Sigmoid colon (tissue), 7 donors: Measurements from ENCODE around the gene DMRTC2. TPM values are rescaled to one million over a fixed set of nuclear protein-coding genes. Genes with fewer than 3 reads are reported as not detected.

ENCODE experiments used
- DNase-seq: peaks from one replicate; pipeline ENCODE4 v3.0.0-alpha.2; 2019
- H3K27ac ChIP-seq, 4 donors: fragments of 200-600 bp; sonication (generic); one replicate each; pipeline ENCODE4 v1.5.1; 2016 to 2019; ENCODE audit warnings: mild to moderate bottlenecking in 1 of 4
- H3K27me3 ChIP-seq, 3 donors: fragments of 200-600 bp; sonication (generic); one replicate each; pipeline ENCODE4 v1.5.1; 2019; ENCODE audit warnings: mild to moderate bottlenecking in 1 of 3
- H3K36me3 ChIP-seq, 4 donors: fragments of 200-600 bp; sonication (generic); one replicate each; pipeline ENCODE4 v1.5.1; 2016 to 2019
- H3K4me1 ChIP-seq, 4 donors: fragments of 200-600 bp; sonication (generic); one replicate each; pipeline ENCODE4 v1.5.1; 2017 to 2019
- H3K4me3 ChIP-seq, 4 donors: fragments of 200-600 bp; sonication (generic); one replicate each; pipeline ENCODE4 v1.5.1; 2017 to 2019; ENCODE audit warnings: mild to moderate bottlenecking in 2 of 4, moderate library complexity in 1 of 4
- H3K9me3 ChIP-seq, 4 donors: fragments of 200-600 bp in 3 of 4; sonication (generic) in 3 of 4; one replicate each; pipeline versions ENCODE4 v1.5.1 to v1.6.1; 2013 to 2019
- EP300 ChIP-seq, 4 donors: sonication (generic); formaldehyde crosslinking; IDR thresholded peaks; one replicate each; pipeline ENCODE4 v1.6.1; 2017; ENCODE audit warnings: antibody characterized with exemption in 4 of 4
- POLR2A ChIP-seq, 2 donors: fragments of 450-650 bp; IDR thresholded peaks; one replicate each; pipeline ENCODE4 v1.6.1; 2016; ENCODE audit warnings: antibody characterized with exemption in 2 of 2, mild to moderate bottlenecking in 2 of 2, moderate library complexity in 2 of 2
- POLR2AphosphoS5 ChIP-seq, 4 donors: sonication (generic); formaldehyde crosslinking; IDR thresholded peaks; one replicate each; pipeline ENCODE4 v1.6.1; 2017; ENCODE audit warnings: antibody characterized with exemption in 4 of 4
- WGBS, 2 donors: extraction: QIAGEN DNeasy Blood & Tissue Kit; methylation state at CpG; one replicate each; pipeline ENCODE4 v1.1.7; 2013; 5-methylcytosine and 5-hydroxymethylcytosine counted together
- intact Hi-C: fragments of 100-400 bp; cut with DNase I; formaldehyde crosslinking; loops from one replicate; pipeline ENCODE4 v1.15.1; 2023
- polyA plus RNA-seq, 3 donors: library from polyadenylated mRNA; stranded (reverse); fragments of 200-250 nt; gene quantifications; one replicate each; pipeline ENCODE4 v1.2.3, GENCODE V29; 2013
- total RNA-seq, 4 donors: library from RNA; depleted of rRNA; stranded (reverse); fragments of >200 nt; gene quantifications; one replicate each; pipeline ENCODE4 v1.1.0, GENCODE V29; 2016
- TF ChIP-seq, protein P1 (sequence below), 4 experiments: fragments of 450-650 bp in 3 of 4; fragments of 200-600 bp in 1 of 4; IDR thresholded peaks; one replicate each; pipeline ENCODE4 v1.5.1; 2016 to 2019; ENCODE audit warnings: antibody characterized with exemption in 4 of 4, mild to moderate bottlenecking in 3 of 4, moderate library complexity in 2 of 4
- donor health status: healthy with polysubstance abuse.
- donor health status: Bipolar disorder and iron deficiency.
- donor health status: healthy.

DMRTC2 gene
- total and polyA plus RNA-seq, 7 donors: not detected

DNA sequence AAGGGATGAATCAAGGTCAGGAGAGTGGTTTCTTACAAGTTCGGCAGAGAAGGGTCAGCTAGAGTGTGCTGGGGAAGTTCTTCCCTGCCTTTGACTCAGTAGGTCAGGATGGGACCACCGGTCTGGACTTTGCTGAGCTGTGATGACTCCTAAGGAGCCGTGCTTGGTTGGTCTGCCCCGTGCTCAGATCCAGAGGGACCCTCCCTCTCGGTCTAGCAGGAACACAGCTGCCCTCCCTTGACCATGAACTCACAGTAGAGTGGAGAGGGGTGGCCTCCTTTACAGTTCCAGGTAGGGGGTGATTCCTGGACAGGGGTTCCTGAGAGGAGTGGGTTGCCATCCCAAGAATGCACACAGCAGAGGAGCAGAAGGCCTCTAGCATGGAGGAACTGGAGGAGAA, 19.5 kb downstream of the DMRTC2 start:
- Histone ChIP-seq H3K4me1 (peaks cover 0 to 40% (median 34%) of the 10 kb centered on the region in 4 donors), H3K27me3 (no peaks in the 10 kb centered on the region), H3K9me3 (no peaks in the 10 kb centered on the region), H3K36me3 (peaks cover 18 to 78% (median 42%) of the 10 kb centered on the region in 4 donors), H3K4me3 (no peak overlapping the region), H3K27ac (no peak overlapping the region)
- DNase-seq: no peak
- intact Hi-C loops: no loop called here
- WGBS, 2 donors: 89% methylated on average over 5 of the region's 5 CpGs
- no peak for TF ChIP-seq POLR2AphosphoS5 (IDR thresholded peaks at IDR 0.05)
- TF ChIP-seq, protein P1, sequence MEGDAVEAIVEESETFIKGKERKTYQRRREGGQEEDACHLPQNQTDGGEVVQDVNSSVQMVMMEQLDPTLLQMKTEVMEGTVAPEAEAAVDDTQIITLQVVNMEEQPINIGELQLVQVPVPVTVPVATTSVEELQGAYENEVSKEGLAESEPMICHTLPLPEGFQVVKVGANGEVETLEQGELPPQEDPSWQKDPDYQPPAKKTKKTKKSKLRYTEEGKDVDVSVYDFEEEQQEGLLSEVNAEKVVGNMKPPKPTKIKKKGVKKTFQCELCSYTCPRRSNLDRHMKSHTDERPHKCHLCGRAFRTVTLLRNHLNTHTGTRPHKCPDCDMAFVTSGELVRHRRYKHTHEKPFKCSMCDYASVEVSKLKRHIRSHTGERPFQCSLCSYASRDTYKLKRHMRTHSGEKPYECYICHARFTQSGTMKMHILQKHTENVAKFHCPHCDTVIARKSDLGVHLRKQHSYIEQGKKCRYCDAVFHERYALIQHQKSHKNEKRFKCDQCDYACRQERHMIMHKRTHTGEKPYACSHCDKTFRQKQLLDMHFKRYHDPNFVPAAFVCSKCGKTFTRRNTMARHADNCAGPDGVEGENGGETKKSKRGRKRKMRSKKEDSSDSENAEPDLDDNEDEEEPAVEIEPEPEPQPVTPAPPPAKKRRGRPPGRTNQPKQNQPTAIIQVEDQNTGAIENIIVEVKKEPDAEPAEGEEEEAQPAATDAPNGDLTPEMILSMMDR (IDR thresholded peaks at IDR 0.05): no peak
- TF ChIP-seq POLR2A (IDR thresholded peaks at IDR 0.05): no peak
- no peak for TF ChIP-seq EP300 (IDR thresholded peaks at IDR 0.05)

DNA sequence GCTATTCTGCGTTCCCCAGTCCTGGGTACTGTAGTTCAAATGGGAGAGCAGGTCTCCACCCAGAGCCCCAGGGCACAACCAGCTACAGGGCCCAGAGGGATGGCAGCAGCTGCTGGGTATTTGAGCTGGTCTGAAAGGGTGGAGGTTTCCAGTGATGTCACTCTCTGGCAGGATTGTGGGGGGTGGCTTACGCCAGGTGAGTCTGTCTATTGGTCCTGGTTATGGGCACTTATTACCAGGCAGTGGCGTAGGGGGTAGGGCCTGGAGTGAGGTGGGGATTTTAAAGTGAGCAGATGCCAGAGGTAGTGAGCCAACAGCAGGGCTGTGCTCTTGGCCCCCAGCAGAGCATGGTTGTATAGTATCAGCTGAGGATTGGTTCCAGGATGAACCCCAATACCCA, 21.4 kb downstream of the DMRTC2 start:
- intact Hi-C loops: no loop called here
- H3K9me3 ChIP-seq: no peaks in the 10 kb centered on the region
- WGBS, 2 donors: 83 to 92% methylated on average over 3 of the region's 3 CpGs
- H3K4me3 ChIP-seq: no peak overlapping the region
- H3K36me3 ChIP-seq: peaks cover 25 to 94% (median 54%) of the 10 kb centered on the region in 4 donors
- DNase-seq: no peak
- peaks cover 0 to 31% (median 27%) of the 10 kb centered on the region in 4 donors for H3K4me1 ChIP-seq
- no peak overlapping the region for H3K27ac ChIP-seq
- no peak for TF ChIP-seq POLR2A (IDR thresholded peaks at IDR 0.05)
- no peak for TF ChIP-seq EP300 (IDR thresholded peaks at IDR 0.05)
- TF ChIP-seq, protein P1 (IDR thresholded peaks at IDR 0.05): no peak
- TF ChIP-seq POLR2AphosphoS5 (IDR thresholded peaks at IDR 0.05): no peak
- H3K27me3 ChIP-seq: no peaks in the 10 kb centered on the region

GRCh38 chr19:41868120-41868988, 23.5 kb downstream of the DMRTC2 start:
- Histone ChIP-seq H3K27ac (no peak overlapping the region), H3K4me3 (no peak overlapping the region), H3K36me3 (peaks cover 28 to 83% (median 46%) of the 10 kb centered on the region in 4 donors), H3K9me3 (no peaks in the 10 kb centered on the region), H3K27me3 (no peaks in the 10 kb centered on the region), H3K4me1 (peaks cover 0 to 10% (median 7%) of the 10 kb centered on the region in 4 donors)
- DNase-seq: no peak
- 31 to 67% methylated on average over 10 of the region's 10 CpGs for WGBS, 2 donors
- TF ChIP-seq POLR2AphosphoS5 (IDR thresholded peaks at IDR 0.05) (no peak), EP300 (IDR thresholded peaks at IDR 0.05) (no peak), POLR2A (IDR thresholded peaks at IDR 0.05) (no peak)
- TF ChIP-seq, protein P1 (IDR thresholded peaks at IDR 0.05): no peak
- intact Hi-C loops: no loop called here

DNA sequence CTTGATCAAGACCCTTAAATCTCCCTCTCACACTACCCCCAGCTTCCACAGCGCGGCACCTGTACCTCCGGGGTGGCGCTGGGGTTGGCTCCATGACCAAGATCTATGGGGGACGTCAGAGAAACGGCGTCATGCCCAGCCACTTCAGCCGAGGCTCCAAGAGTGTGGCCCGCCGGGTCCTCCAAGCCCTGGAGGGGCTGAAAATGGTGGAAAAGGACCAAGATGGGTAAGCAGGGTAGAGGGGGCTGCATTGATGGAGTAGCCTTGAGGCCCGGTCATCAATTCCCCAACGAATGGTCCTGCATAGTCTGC, 24.1 kb downstream of the DMRTC2 start:
- Histone ChIP-seq H3K4me3 (no peak overlapping the region), H3K27me3 (no peaks in the 10 kb centered on the region), H3K9me3 (no peaks in the 10 kb centered on the region), H3K4me1 (peaks cover 0 to 8% (median 6%) of the 10 kb centered on the region in 4 donors), H3K27ac (no peak overlapping the region), H3K36me3 (peaks cover 27 to 77% (median 44%) of the 10 kb centered on the region in 4 donors)
- TF ChIP-seq, protein P1 (IDR thresholded peaks at IDR 0.05): no peak
- TF ChIP-seq POLR2AphosphoS5 (IDR thresholded peaks at IDR 0.05): no peak
- no peak for TF ChIP-seq EP300 (IDR thresholded peaks at IDR 0.05)
- no peak for TF ChIP-seq POLR2A (IDR thresholded peaks at IDR 0.05)
- intact Hi-C loops: no loop called here
- WGBS, 2 donors: 89 to 90% methylated on average over 12 of the region's 12 CpGs
- DNase-seq: no peak
